Retinal pigment epithelial cell (primary cell): ENCODE results near the gene S100PBP.

ENCODE experiments used
- DNase-seq: peaks from one replicate; pipeline ENCODE4 v3.0.0-alpha.2; 2010; ENCODE audit warnings: low read depth
- H3K4me3 ChIP-seq: 2 replicates; pipeline ENCODE4 v1.5.1; 2011; ENCODE audit warnings: mild to moderate bottlenecking, low read length, control low read depth, moderate library complexity
- TF ChIP-seq, protein P1 (sequence below): conservative IDR thresholded peaks from 2 replicates; pipeline ENCODE4 v1.5.1; 2011; ENCODE audit warnings: low read depth, low read length, control low read depth, inconsistent platforms

The S100PBP gene

DNA sequence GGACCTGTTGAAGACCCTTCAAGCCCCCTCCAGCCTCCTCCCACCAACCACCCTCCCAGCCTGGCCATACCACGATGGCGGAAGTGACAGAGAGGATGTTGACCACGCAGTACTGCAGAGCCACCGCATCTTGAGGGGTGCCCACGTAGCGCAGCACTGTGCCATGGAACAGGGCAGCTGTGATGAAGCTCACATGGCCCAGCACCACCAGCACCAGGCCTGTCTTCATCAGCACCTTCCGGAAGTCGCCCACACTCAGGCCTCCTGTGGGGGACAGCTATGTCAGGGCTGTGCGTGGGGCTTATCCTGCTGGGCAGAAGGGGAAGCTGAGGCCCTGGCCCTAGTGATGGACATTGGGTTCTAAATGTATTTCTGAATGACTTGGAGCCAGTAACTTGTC, 80.6 kb downstream of the S100PBP start:
- TF ChIP-seq, protein P1, sequence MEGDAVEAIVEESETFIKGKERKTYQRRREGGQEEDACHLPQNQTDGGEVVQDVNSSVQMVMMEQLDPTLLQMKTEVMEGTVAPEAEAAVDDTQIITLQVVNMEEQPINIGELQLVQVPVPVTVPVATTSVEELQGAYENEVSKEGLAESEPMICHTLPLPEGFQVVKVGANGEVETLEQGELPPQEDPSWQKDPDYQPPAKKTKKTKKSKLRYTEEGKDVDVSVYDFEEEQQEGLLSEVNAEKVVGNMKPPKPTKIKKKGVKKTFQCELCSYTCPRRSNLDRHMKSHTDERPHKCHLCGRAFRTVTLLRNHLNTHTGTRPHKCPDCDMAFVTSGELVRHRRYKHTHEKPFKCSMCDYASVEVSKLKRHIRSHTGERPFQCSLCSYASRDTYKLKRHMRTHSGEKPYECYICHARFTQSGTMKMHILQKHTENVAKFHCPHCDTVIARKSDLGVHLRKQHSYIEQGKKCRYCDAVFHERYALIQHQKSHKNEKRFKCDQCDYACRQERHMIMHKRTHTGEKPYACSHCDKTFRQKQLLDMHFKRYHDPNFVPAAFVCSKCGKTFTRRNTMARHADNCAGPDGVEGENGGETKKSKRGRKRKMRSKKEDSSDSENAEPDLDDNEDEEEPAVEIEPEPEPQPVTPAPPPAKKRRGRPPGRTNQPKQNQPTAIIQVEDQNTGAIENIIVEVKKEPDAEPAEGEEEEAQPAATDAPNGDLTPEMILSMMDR: no peak
- DNase-seq: no peak
- H3K4me3 ChIP-seq: no peak overlapping the region

- H3K4me3 ChIP-seq: no peak overlapping the region
- TF ChIP-seq, protein P1: no peak
- DNase-seq: no peak
Observed at GRCh38 chr1:32898958-32899357, 81.5 kb downstream of the S100PBP start.

DNA sequence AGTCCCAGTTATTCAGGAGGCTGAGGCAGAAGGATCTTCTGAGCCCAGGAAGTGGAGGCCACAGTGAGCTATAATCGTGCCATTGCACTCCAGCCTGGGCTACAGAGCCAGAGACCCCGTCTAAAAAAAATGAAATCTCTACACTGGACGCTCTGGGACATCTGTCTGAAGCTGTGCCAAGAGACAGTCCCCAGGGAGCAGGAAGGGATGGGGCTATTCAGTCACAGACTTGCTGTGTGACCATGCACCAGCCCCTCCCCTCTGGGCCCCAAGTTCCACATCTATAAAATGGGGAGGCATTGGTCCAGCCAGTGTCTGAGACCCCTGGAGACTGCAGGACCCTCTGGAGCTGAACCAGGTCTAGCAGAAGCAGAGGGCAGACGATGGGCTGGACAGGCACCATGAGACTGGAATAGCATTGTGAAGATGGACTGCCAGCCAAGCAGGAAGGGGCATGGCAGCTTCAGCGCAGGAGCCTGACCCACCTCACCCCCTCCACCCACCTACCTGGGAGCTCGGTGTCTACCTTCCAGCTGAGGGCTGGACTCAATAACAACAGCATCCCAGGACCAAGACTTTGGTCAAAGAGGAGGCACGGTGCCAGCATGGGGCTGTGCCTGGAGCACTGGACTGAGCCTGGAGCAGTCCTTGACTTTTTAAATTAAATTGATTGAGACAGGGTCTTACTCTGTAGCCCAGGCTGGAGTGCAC, 82.3 kb downstream of the S100PBP start:
- TF ChIP-seq, protein P1: no peak
- H3K4me3 ChIP-seq: no peak overlapping the region
- no peak for DNase-seq

DNA sequence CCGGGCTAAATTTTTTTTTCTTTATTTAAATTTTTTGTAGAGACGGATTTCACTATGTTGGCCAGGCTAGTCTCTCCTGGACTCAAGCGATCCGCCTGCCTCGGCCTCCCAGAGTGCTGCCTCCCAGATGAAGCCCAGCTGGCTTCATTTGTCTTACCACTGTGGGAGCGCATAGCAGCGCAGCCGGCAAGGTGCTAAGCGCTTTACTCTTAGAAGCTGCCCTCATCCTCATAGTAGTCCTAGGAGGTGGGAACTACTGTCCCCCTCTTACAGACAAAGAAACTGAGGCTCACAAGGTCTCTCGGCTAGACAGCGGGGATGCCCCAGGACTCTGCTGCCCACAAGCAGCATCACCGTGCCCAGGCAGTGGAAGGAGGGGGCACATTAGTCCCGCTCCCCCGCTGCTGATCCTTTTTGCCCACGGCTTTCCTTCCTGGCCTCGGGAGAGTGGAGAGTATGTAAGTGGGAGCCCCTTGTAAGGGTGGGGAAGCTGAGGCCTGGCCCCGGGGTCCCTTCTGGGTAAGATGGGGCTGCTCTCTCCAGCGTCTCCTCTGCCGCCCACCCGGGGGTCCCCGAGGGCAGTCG, 83.0 kb downstream of the S100PBP start:
- TF ChIP-seq, protein P1: no peak
- DNase-seq: no peak
- H3K4me3 ChIP-seq: peak overlapping the region; percentile 51

DNA sequence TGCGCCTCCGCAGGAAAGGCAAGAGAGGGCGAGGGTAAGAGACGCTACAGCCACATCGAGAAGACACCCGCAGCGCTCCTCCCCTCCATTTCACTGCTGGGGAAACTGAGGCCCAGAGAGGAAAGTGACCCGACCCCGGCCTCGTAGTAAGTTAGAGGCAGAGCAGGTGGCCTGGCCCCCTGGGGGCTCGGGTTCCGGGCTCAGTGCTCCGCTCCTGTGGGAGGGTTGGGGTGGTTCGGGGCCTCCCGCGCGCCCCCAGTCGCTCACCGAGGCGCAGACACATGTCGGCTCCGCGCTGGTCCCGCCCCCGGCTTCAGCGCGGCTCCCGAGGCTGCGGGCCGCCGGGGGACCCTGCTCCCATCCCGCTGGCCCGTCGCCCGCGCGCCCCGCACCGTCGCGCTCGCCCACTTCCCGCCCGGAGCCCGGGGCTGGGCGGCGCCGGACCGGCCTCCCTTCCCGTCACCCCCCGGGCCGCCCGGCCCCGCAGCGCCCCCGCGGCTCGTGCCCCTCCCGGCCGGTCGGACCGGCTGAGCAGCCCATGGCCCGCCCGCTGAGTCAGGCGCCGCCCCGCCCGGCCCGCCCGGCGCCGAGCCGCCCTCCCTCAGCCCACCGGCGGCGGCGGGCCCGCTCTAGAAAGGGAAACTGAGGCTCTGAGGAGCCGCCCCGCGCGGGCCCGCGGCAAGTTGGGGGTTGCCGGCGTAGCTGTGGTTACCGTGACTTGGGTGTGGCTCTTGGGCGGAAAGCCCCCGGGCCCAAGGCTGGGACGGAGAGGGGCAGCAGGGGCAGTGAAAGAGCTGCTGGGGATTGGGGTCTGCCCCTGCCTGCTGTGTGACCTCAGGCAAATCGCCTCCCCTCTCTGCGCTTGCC, 83.7 kb downstream of the S100PBP start, which contains the start of gene TMEM54:
TMEM54 (minus strand) TSS at position 434 of the 867 bp plus-strand sequence; CDS start at position 283, 151 bp downstream.
- peak within 1 kb of the TSS; percentile 52 for H3K4me3 ChIP-seq
- DNase-seq: no peak
- TF ChIP-seq, protein P1: no peak

DNA sequence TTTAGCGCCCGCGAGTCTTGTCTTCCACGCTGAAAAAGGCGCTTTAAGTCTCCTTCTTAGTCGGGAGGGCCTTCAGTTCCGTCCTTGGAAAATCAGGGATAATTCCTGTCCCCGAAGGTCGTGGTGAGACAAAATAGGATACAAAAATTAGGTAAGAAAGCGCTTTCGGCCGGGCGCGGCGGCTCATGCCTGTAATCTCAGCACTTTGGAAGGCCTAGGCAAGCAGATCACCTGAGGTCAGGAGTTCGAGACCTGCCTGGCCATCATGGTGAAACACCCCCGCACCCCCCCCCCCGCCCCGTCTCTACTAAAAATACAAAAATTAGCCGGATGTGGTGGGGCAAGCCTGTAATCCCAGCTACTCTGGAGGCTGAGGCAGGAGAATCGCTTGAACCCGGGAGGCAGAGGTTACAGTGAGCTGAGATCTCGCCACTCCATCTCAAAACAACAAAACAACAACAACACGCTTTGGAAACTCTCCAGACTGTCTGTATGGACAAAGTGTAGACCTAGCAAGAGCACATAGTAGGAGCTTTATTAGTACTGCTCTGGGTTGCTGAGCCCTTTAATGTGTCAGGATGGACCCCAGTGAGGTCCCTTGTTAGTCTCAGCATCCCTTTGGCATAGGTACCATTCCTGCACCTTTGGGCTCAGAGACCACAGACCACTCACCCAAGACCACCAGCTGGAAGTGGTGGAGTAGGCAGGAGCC, 84.5 kb downstream of the S100PBP start:
- DNase-seq: no peak
- TF ChIP-seq, protein P1: no peak
- H3K4me3 ChIP-seq: peak overlapping the region; percentile 52
